Right renal cortex interstitium (tissue), 3 donors: Measurements from ENCODE around the gene CCDC160. TPM values are rescaled to one million over a fixed set of nuclear protein-coding genes. Genes with fewer than 3 reads are reported as not detected.
"Not testable (repeated sequence)": the region's sequence is repeated elsewhere in the genome, so short reads cannot be mapped to it uniquely, and the experiment has no call there.

Source experiments
- DNase-seq, 3 donors: peaks; one replicate each; pipeline ENCODE4 v3.0.0-alpha.2; 2013; ENCODE audit warnings: low read depth in 3 of 3, low spot score in 2 of 3
- polyA plus RNA-seq, 3 donors: library from polyadenylated mRNA; unstranded; fragments of 120-200 nt; gene quantifications; one replicate each; pipeline ENCODE4 v1.2.1, GENCODE V29; 2013; ENCODE audit not compliant: insufficient read length in 3 of 3

Gene CCDC160
- 10 to 100 TPM; 12.5 to 13.9 (median 13.8) TPM for polyA plus RNA-seq

- DNase-seq: peak in 1 of 3 donors; percentile 35
Measured at GRCh38 chrX:134236626-134237614, at the start of gene CCDC160. Gene CCDC160, plus strand, starts transcription at chrX:134237182. Its CDS starts 7,619 bp downstream, at chrX:134244801.

- DNase-seq: no peak
Measured at GRCh38 chrX:134191281-134191680, 45.7 kb upstream of the CCDC160 start.

GRCh38 chrX:134194915-134195314 lies 42.1 kb upstream of the CCDC160 start:
- no peak for DNase-seq

GRCh38 chrX:134202561-134202960 lies 34.4 kb upstream of the CCDC160 start:
- no peak for DNase-seq

GRCh38 chrX:134206221-134206620 lies 30.8 kb upstream of the CCDC160 start:
- DNase-seq: no peak

- no peak for DNase-seq
Measured at GRCh38 chrX:134210465-134210864, 26.5 kb upstream of the CCDC160 start.

GRCh38 chrX:134235236-134235635 lies 1.7 kb upstream of the CCDC160 start:
- DNase-seq: no peak

GRCh38 chrX:134238144-134238543 lies 1.2 kb downstream of the CCDC160 start:
- DNase-seq: not testable (repeated sequence)

- DNase-seq: no peak
Measured at GRCh38 chrX:134239016-134239415, 2.0 kb downstream of the CCDC160 start.

- no peak for DNase-seq
Measured at GRCh38 chrX:134240209-134240608, 3.2 kb downstream of the CCDC160 start.

GRCh38 chrX:134241960-134242619 lies 5.1 kb downstream of the CCDC160 start:
- no peak for DNase-seq

- DNase-seq: no peak
Measured at GRCh38 chrX:134244043-134244442, 7.1 kb downstream of the CCDC160 start.

GRCh38 chrX:134246282-134246681 lies 9.3 kb downstream of the CCDC160 start:
- no peak for DNase-seq

GRCh38 chrX:134247492-134247891 lies 10.5 kb downstream of the CCDC160 start:
- DNase-seq: no peak

- DNase-seq: no peak
Measured at GRCh38 chrX:134249241-134249640, 12.3 kb downstream of the CCDC160 start.

GRCh38 chrX:134251241-134251640 lies 14.3 kb downstream of the CCDC160 start:
- DNase-seq: no peak

GRCh38 chrX:134254511-134254910 lies 17.5 kb downstream of the CCDC160 start:
- no peak for DNase-seq

GRCh38 chrX:134255555-134255954 lies 18.6 kb downstream of the CCDC160 start:
- DNase-seq: no peak

- DNase-seq: no peak
Measured at GRCh38 chrX:134256684-134257083, 19.7 kb downstream of the CCDC160 start.

GRCh38 chrX:134258202-134258601 lies 21.2 kb downstream of the CCDC160 start:
- DNase-seq: no peak

GRCh38 chrX:134285934-134286333 lies 49.0 kb downstream of the CCDC160 start:
- DNase-seq: not testable (repeated sequence)

- no peak for DNase-seq
Measured at GRCh38 chrX:134287346-134287745, 50.4 kb downstream of the CCDC160 start.
